Neural progenitor cell (in vitro differentiated cells): ENCODE measurements around the gene ISG15. TPM values are rescaled to one million over a fixed set of nuclear protein-coding genes. Genes with fewer than 3 reads are reported as not detected.
A peak's percentile ranks its signal among the peaks of the same experiment; 100 is the strongest.
"Not testable (repeated sequence)": the region's sequence is repeated elsewhere in the genome, so short reads cannot be mapped to it uniquely, and the experiment has no call there.

Source experiments
- DNase-seq: peaks from one replicate; pipeline ENCODE4 v3.0.0-alpha.2; 2016; ENCODE audit warnings: low spot score
- H2AFZ ChIP-seq: fragments of 200-600 bp; sonication (generic); replicated peaks from 2 replicates; pipeline ENCODE4 v1.6.1; 2016; ENCODE audit warnings: antibody characterized with exemption
- H3F3A ChIP-seq: fragments of 200-600 bp; sonication (generic); 2 replicates; pipeline ENCODE4 v1.6.1; 2016; ENCODE audit warnings: antibody characterized with exemption, low read depth
- H3K27ac ChIP-seq: fragments of 200-600 bp; sonication (generic); 2 replicates; pipeline ENCODE4 v1.5.1; 2016; ENCODE audit warnings: mild to moderate bottlenecking
- H3K27me3 ChIP-seq: fragments of 200-600 bp; sonication (generic); 2 replicates; pipeline ENCODE4 v1.6.1; 2016; ENCODE audit warnings: mild to moderate bottlenecking, moderate library complexity
- H3K36me3 ChIP-seq: fragments of 200-600 bp; sonication (generic); 2 replicates; pipeline ENCODE4 v1.5.1; 2016
- H3K4me1 ChIP-seq: fragments of 200-600 bp; sonication (generic); 2 replicates; pipeline ENCODE4 v1.6.1; 2016; ENCODE audit warnings: mixed run types
- H3K4me2 ChIP-seq: fragments of 200-600 bp; sonication (generic); 2 replicates; pipeline ENCODE4 v1.6.1; 2016
- H3K4me3 ChIP-seq: fragments of 200-600 bp; sonication (generic); 2 replicates; pipeline ENCODE4 v1.5.1; 2016
- H3K79me2 ChIP-seq: fragments of 200-600 bp; sonication (generic); 2 replicates; pipeline ENCODE4 v1.6.1; 2016; ENCODE audit warnings: low read depth
- H3K9ac ChIP-seq: fragments of 200-600 bp; sonication (generic); 2 replicates; pipeline ENCODE4 v1.6.1; 2016
- H3K9me3 ChIP-seq: fragments of 200-600 bp; sonication (generic); 2 replicates; pipeline ENCODE4 v1.5.1; 2016; ENCODE audit warnings: low read depth
- H4K20me1 ChIP-seq: fragments of 200-600 bp; sonication (generic); 2 replicates; pipeline ENCODE4 v1.6.1; 2016; ENCODE audit warnings: low read depth
- H3K27ac Mint-ChIP-seq: 3 replicates; pipeline ENCODE4 v1.8.0; 2021; ENCODE audit warnings: mixed read lengths
- H3K27me3 Mint-ChIP-seq: 2 replicates; pipeline ENCODE4 v1.8.0; 2022; ENCODE audit warnings: low read depth, mild to moderate bottlenecking, inconsistent platforms, moderate library complexity, mixed read lengths; ENCODE audit not compliant: insufficient read depth
- H3K36me3 Mint-ChIP-seq: 3 replicates; pipeline ENCODE4 v1.8.0; 2021; ENCODE audit warnings: mixed read lengths
- H3K4me1 Mint-ChIP-seq: 3 replicates; pipeline ENCODE4 v1.8.0; 2021; ENCODE audit warnings: mixed read lengths
- H3K4me3 Mint-ChIP-seq: 3 replicates; pipeline ENCODE4 v1.8.0; 2021; ENCODE audit warnings: mild to moderate bottlenecking, moderate library complexity, mixed read lengths
- H3K9me3 Mint-ChIP-seq: 3 replicates; pipeline ENCODE4 v1.8.0; 2020; ENCODE audit warnings: mixed read lengths
- EZH2 ChIP-seq: fragments of 200-600 bp; sonication (generic); IDR thresholded peaks from 2 replicates; pipeline ENCODE4 v1.6.1; 2017; ENCODE audit warnings: antibody characterized with exemption, mild to moderate bottlenecking, moderate library complexity
- EZH2phosphoT487 ChIP-seq: fragments of 200-600 bp; sonication (generic); IDR thresholded peaks from 2 replicates; pipeline ENCODE4 v1.6.1; 2017; ENCODE audit warnings: antibody characterized with exemption
- total RNA-seq: library from RNA; depleted of rRNA; stranded (reverse); fragments of >200 nt; gene quantifications from 2 replicates; pipeline ENCODE4 v1.2.3, GENCODE V29; 2015; ENCODE audit warnings: low replicate concordance
- TF ChIP-seq, protein P1 (sequence below): fragments of 200-600 bp; sonication (generic); IDR thresholded peaks from 2 replicates; pipeline ENCODE4 v1.5.1; 2017; ENCODE audit warnings: antibody characterized with exemption, mild to moderate bottlenecking

The ISG15 gene
- total RNA-seq, 1 donor from 2014 or later = 22.4 TPM

DNA sequence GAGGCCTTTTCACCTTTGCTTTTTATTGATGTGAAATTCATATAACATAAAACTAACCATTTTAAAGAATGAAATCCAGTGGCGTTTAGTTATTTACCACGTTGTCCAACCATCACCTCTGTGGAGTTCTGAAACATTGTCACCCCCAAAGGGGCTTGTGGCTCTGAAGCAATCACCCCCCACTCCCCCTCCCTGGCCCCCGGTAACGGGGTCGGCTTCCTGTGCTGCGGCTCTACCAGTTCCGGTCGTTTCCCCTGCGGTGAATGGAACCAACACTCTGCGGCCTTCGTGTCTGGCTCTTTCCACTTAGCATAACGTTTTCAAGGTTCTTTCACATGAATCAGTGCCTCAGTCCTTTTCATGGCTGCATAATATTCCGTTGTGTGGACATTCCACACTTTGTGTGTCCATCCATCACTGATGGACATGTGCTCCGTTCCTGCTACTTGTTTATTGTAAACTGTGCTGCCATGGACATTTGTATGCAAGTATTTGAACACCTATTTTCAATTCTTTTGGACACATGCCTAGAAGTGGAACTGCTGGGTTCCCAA is 1.8 kb upstream of the ISG15 start:
- Mint-ChIP-seq H3K4me3 (no peak overlapping the region), H3K27ac (no peak overlapping the region)

DNA sequence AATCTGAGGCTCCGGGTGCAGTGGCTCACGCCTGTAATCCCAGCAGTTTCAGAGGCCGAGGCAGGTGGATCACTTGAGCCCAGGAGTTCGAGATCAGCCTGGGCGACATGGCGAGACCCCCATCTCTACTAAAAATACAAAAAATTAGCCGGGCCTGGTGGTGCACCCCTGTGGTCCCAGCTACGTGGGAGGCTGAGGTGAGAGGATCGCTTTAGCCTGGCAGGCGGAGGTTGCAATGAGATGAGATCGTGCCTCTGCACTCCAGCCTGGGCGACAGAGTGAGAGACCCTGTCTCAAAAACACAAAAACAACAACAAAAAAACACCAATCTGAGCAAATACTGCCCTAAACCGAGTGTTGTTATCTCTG is 577 bp upstream of the ISG15 start:
- not testable (repeated sequence) for H3K36me3 Mint-ChIP-seq, H3K27ac ChIP-seq, H3K9me3 ChIP-seq, DNase-seq, H3K9me3 Mint-ChIP-seq, H3K79me2 ChIP-seq, H3K27ac Mint-ChIP-seq, H3K36me3 ChIP-seq, H3K27me3 Mint-ChIP-seq, H3K27me3 ChIP-seq, H4K20me1 ChIP-seq
- H3K4me3 Mint-ChIP-seq = peak overlapping the region; percentile 89
- Histone ChIP-seq H3K4me2 (peak overlapping the region; percentile 92), H2AFZ (peak overlapping the region; percentile 84), H3K4me3 (peak overlapping the region; percentile 48), H3F3A (peaks cover 27% of the 10 kb centered on the region), H3K9ac (peak overlapping the region; percentile 32), H3K4me1 (peaks cover 23% of the 10 kb centered on the region)
- H3K4me1 Mint-ChIP-seq = peaks cover 26% of the 10 kb centered on the region

More for the DNA sequence above, 1.8 kb upstream of the ISG15 start:
- no peaks in the 10 kb centered on the region for H3K9me3 Mint-ChIP-seq
- no peak for TF ChIP-seq EZH2
- TF ChIP-seq EZH2phosphoT487 = no peak
- TF ChIP-seq, protein P1, sequence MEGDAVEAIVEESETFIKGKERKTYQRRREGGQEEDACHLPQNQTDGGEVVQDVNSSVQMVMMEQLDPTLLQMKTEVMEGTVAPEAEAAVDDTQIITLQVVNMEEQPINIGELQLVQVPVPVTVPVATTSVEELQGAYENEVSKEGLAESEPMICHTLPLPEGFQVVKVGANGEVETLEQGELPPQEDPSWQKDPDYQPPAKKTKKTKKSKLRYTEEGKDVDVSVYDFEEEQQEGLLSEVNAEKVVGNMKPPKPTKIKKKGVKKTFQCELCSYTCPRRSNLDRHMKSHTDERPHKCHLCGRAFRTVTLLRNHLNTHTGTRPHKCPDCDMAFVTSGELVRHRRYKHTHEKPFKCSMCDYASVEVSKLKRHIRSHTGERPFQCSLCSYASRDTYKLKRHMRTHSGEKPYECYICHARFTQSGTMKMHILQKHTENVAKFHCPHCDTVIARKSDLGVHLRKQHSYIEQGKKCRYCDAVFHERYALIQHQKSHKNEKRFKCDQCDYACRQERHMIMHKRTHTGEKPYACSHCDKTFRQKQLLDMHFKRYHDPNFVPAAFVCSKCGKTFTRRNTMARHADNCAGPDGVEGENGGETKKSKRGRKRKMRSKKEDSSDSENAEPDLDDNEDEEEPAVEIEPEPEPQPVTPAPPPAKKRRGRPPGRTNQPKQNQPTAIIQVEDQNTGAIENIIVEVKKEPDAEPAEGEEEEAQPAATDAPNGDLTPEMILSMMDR = no peak
- no peaks in the 10 kb centered on the region for H4K20me1 ChIP-seq
- H3K4me1 ChIP-seq = peaks cover 23% of the 10 kb centered on the region
- peaks cover 22% of the 10 kb centered on the region for H3K4me1 Mint-ChIP-seq
- no peaks in the 10 kb centered on the region for H3K79me2 ChIP-seq
- DNase-seq = no peak
- no peak overlapping the region for H2AFZ ChIP-seq
- H3K27me3 Mint-ChIP-seq = peaks cover 4% of the 10 kb centered on the region
- H3K36me3 ChIP-seq = no peaks in the 10 kb centered on the region
- H3K9ac ChIP-seq = no peak overlapping the region
- H3K27ac ChIP-seq = no peak overlapping the region
- no peaks in the 10 kb centered on the region for H3K27me3 ChIP-seq
- no peak overlapping the region for H3K4me3 ChIP-seq
- no peak overlapping the region for H3K4me2 ChIP-seq
- H3K9me3 ChIP-seq = no peaks in the 10 kb centered on the region
- H3F3A ChIP-seq = peaks cover 24% of the 10 kb centered on the region
- peaks cover 2% of the 10 kb centered on the region for H3K36me3 Mint-ChIP-seq

DNA sequence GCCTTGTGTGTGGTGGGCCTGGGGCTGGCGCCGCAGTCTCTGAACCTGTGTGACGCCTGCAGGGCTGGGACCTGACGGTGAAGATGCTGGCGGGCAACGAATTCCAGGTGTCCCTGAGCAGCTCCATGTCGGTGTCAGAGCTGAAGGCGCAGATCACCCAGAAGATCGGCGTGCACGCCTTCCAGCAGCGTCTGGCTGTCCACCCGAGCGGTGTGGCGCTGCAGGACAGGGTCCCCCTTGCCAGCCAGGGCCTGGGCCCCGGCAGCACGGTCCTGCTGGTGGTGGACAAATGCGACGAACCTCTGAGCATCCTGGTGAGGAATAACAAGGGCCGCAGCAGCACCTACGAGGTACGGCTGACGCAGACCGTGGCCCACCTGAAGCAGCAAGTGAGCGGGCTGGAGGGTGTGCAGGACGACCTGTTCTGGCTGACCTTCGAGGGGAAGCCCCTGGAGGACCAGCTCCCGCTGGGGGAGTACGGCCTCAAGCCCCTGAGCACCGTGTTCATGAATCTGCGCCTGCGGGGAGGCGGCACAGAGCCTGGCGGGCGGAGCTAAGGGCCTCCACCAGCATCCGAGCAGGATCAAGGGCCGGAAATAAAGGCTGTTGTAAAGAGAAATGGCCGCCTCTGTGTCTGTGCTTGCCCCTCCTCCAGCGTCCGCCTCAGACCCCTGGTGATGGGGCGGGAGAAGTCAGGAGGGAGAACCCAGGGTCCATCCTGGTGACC is 788 bp downstream of the ISG15 start:
- Mint-ChIP-seq H3K4me3 (peak overlapping the region; percentile 89), H3K9me3 (peaks cover 2% of the 10 kb centered on the region), H3K27me3 (peaks cover 5% of the 10 kb centered on the region), H3K36me3 (peaks cover 1% of the 10 kb centered on the region), H3K4me1 (peaks cover 26% of the 10 kb centered on the region), H3K27ac (peak overlapping the region; percentile 99)
- H3K36me3 ChIP-seq = no peaks in the 10 kb centered on the region
- peaks cover 29% of the 10 kb centered on the region for H3F3A ChIP-seq
- H3K79me2 ChIP-seq = no peaks in the 10 kb centered on the region
- TF ChIP-seq, protein P1 = no peak
- TF ChIP-seq EZH2 (no peak), EZH2phosphoT487 (no peak)
- peaks cover 23% of the 10 kb centered on the region for H3K4me1 ChIP-seq
- H3K9ac ChIP-seq = no peak overlapping the region
- peak overlapping the region; percentile 92 for H3K4me2 ChIP-seq
- peak overlapping the region; percentile 48 for H3K4me3 ChIP-seq
- peak; percentile 62 for DNase-seq
- H4K20me1 ChIP-seq = no peaks in the 10 kb centered on the region
- H2AFZ ChIP-seq = peak overlapping the region; percentile 32
- no peaks in the 10 kb centered on the region for H3K27me3 ChIP-seq
- no peak overlapping the region for H3K27ac ChIP-seq
- H3K9me3 ChIP-seq = no peaks in the 10 kb centered on the region
